Small intestine (tissue), 7 donors: ENCODE data around the gene SPARCL1. TPM values are rescaled to one million over a fixed set of nuclear protein-coding genes. Genes with fewer than 3 reads are reported as not detected.

ENCODE experiments used
- DNase-seq, 2 donors: peaks; one replicate each; pipeline versions ENCODE4 v3.0.0 to v3.0.0-alpha.2; 2013
- FAIRE-seq: peaks from 2 replicates; lab custom pipeline; 2012; peaks lifted over from hg19 to GRCh38; lab: Jason Lieb, UNC
- H3K27ac ChIP-seq, 3 donors: one replicate each; pipeline ENCODE4 v1.5.1; 2013; ENCODE audit warnings: low read length in 2 of 3, mild to moderate bottlenecking in 2 of 3, control low read depth in 1 of 3, inconsistent platforms in 1 of 3, low read depth in 1 of 3, moderate library complexity in 1 of 3
- H3K27me3 ChIP-seq, 3 donors: one replicate each; pipeline ENCODE4 v1.6.1; 2013; ENCODE audit warnings: low read length in 3 of 3, inconsistent platforms in 1 of 3; ENCODE audit not compliant: control insufficient read depth in 3 of 3, insufficient read depth in 3 of 3
- H3K36me3 ChIP-seq, 3 donors: one replicate each; pipeline ENCODE4 v1.6.1; 2013; ENCODE audit warnings: low read length in 3 of 3, inconsistent platforms in 1 of 3, low read depth in 1 of 3, mild to moderate bottlenecking in 1 of 3, moderate library complexity in 1 of 3; ENCODE audit not compliant: control insufficient read depth in 3 of 3, insufficient read depth in 2 of 3
- H3K4me1 ChIP-seq, 3 donors: one replicate each; pipeline ENCODE4 v1.6.1; 2013; ENCODE audit warnings: low read length in 2 of 3, inconsistent platforms in 1 of 3, low read depth in 1 of 3, mild to moderate bottlenecking in 1 of 3, moderate library complexity in 1 of 3; ENCODE audit not compliant: control insufficient read depth in 3 of 3, insufficient read depth in 2 of 3
- H3K4me3 ChIP-seq, 3 donors: one replicate each; pipeline ENCODE4 v1.5.1; 2013; ENCODE audit warnings: low read length in 3 of 3, control low read depth in 1 of 3, inconsistent platforms in 1 of 3, low read depth in 1 of 3, mild to moderate bottlenecking in 1 of 3, moderate library complexity in 1 of 3
- H3K9me3 ChIP-seq, 2 donors: one replicate each; pipeline ENCODE4 v1.6.1; 2013; ENCODE audit warnings: low read depth in 1 of 2, low read length in 1 of 2; ENCODE audit not compliant: control insufficient read depth in 2 of 2, insufficient read depth in 1 of 2
- WGBS, 3 donors: extraction: QIAGEN DNeasy Blood & Tissue Kit; methylation state at CpG; one replicate each; pipeline ENCODE4 v1.1.7; 2013; 5-methylcytosine and 5-hydroxymethylcytosine counted together
- polyA plus RNA-seq, 4 donors: library from polyadenylated mRNA; stranded (reverse) in 3 of 4; unstranded in 1 of 4; fragments of 200-250 nt in 3 of 4; fragments of 120-200 nt in 1 of 4; gene quantifications; one replicate each; pipeline versions ENCODE4 v1.2.1 to v1.2.3, GENCODE V29; 2013
- donor health status: healthy with polysubstance abuse.
- donor health status: control.
- donor health status: control.
- donor health status: Bipolar disorder and iron deficiency.
- donor health status: healthy.

The SPARCL1 gene
- polyA plus RNA-seq, 4 donors = 5.1 to 354 (median 40.4) TPM

- no peaks in the 10 kb centered on the region for H3K27me3 ChIP-seq
- DNase-seq = no peak
- peak overlapping the region in 2 of 3 donors; percentile 57 to 86 for H3K27ac ChIP-seq
- FAIRE-seq = no peak
- 50 to 75% (median 57%) methylated on average over 1 of the region's 1 CpG for WGBS, 3 donors
- peaks cover 0 to 7% of the 10 kb centered on the region in 2 donors for H3K9me3 ChIP-seq
- H3K4me1 ChIP-seq = peaks cover 0 to 2% (median 0%) of the 10 kb centered on the region in 3 donors
- no peak overlapping the region for H3K4me3 ChIP-seq
- H3K36me3 ChIP-seq = no peaks in the 10 kb centered on the region
Measured at GRCh38 chr4:87521319-87521718, 7.9 kb downstream of the SPARCL1 start.

- Histone ChIP-seq H3K9me3 (no peaks in the 10 kb centered on the region), H3K27ac (no peak overlapping the region), H3K36me3 (no peaks in the 10 kb centered on the region), H3K4me3 (no peak overlapping the region), H3K27me3 (no peaks in the 10 kb centered on the region), H3K4me1 (peaks cover 0 to 2% (median 0%) of the 10 kb centered on the region in 3 donors)
- FAIRE-seq (no peak), DNase-seq (no peak)
- WGBS, 3 donors = 70 to 72% (median 71%) methylated on average over 2 of the region's 2 CpGs
Measured at GRCh38 chr4:87517621-87518020, 11.6 kb downstream of the SPARCL1 start.

GRCh38 chr4:87516683-87517082, 12.5 kb downstream of the SPARCL1 start:
- 75 to 77% (median 77%) methylated on average over 3 of the region's 3 CpGs for WGBS, 3 donors
- Histone ChIP-seq H3K4me3 (no peak overlapping the region), H3K9me3 (no peaks in the 10 kb centered on the region), H3K4me1 (peaks cover 0 to 2% (median 0%) of the 10 kb centered on the region in 3 donors), H3K27ac (no peak overlapping the region), H3K36me3 (no peaks in the 10 kb centered on the region), H3K27me3 (no peaks in the 10 kb centered on the region)
- no peak for DNase-seq
- no peak for FAIRE-seq

GRCh38 chr4:87512400-87512799, 16.8 kb downstream of the SPARCL1 start:
- FAIRE-seq = no peak
- no peak for DNase-seq
- 72 to 100% (median 84%) methylated on average over 1 of the region's 1 CpG for WGBS, 3 donors
- Histone ChIP-seq H3K27me3 (no peaks in the 10 kb centered on the region), H3K4me3 (no peak overlapping the region), H3K9me3 (no peaks in the 10 kb centered on the region), H3K4me1 (peaks cover 0 to 2% (median 0%) of the 10 kb centered on the region in 3 donors), H3K27ac (no peak overlapping the region), H3K36me3 (no peaks in the 10 kb centered on the region)

GRCh38 chr4:87511500-87511899, 17.7 kb downstream of the SPARCL1 start:
- Histone ChIP-seq H3K9me3 (no peaks in the 10 kb centered on the region), H3K4me3 (no peak overlapping the region), H3K36me3 (no peaks in the 10 kb centered on the region), H3K4me1 (peaks cover 0 to under 1% (median 0%) of the 10 kb centered on the region in 3 donors), H3K27me3 (no peaks in the 10 kb centered on the region), H3K27ac (no peak overlapping the region)
- WGBS, 3 donors = 60 to 85% (median 69%) methylated on average over 2 of the region's 2 CpGs
- no peak for DNase-seq
- FAIRE-seq = no peak

- H3K36me3 ChIP-seq = no peaks in the 10 kb centered on the region
- H3K4me3 ChIP-seq = no peak overlapping the region
- no peak overlapping the region for H3K27ac ChIP-seq
- 90 to 93% (median 92%) methylated on average over 17 of the region's 17 CpGs for WGBS, 3 donors
- no peaks in the 10 kb centered on the region for H3K27me3 ChIP-seq
- no peaks in the 10 kb centered on the region for H3K4me1 ChIP-seq
- FAIRE-seq = no peak
- no peaks in the 10 kb centered on the region for H3K9me3 ChIP-seq
- no peak for DNase-seq
Measured at GRCh38 chr4:87510747-87511146, 18.4 kb downstream of the SPARCL1 start.

GRCh38 chr4:87506974-87507701, 22.0 kb downstream of the SPARCL1 start:
- Histone ChIP-seq H3K36me3 (peaks cover 0 to 3% (median 0%) of the 10 kb centered on the region in 3 donors), H3K9me3 (no peaks in the 10 kb centered on the region), H3K27me3 (no peaks in the 10 kb centered on the region), H3K27ac (peak overlapping the region in 1 of 3 donors; percentile 35), H3K4me3 (no peak overlapping the region), H3K4me1 (no peaks in the 10 kb centered on the region)
- WGBS, 3 donors = 59 to 77% (median 67%) methylated on average over 4 of the region's 4 CpGs
- DNase-seq (no peak), FAIRE-seq (no peak)

GRCh38 chr4:87505862-87506261, 23.3 kb downstream of the SPARCL1 start:
- peaks cover 0 to 3% (median 0%) of the 10 kb centered on the region in 3 donors for H3K36me3 ChIP-seq
- no peak overlapping the region for H3K27ac ChIP-seq
- H3K4me1 ChIP-seq = no peaks in the 10 kb centered on the region
- FAIRE-seq (no peak), DNase-seq (no peak)
- H3K9me3 ChIP-seq = no peaks in the 10 kb centered on the region
- no peaks in the 10 kb centered on the region for H3K27me3 ChIP-seq
- no peak overlapping the region for H3K4me3 ChIP-seq
- WGBS, 3 donors = 67 to 80% (median 72%) methylated on average over 3 of the region's 3 CpGs
